ENCODE measurements around the gene SLC10A6.

SLC10A6 gene

GRCh38 chr4:86791126-86791525 is 58.1 kb downstream of the SLC10A6 start:
- no peak for DNase-seq (ENCODE audit: extremely low spot score)
- ChIA-PET CTCF (no interaction called here), POLR2A (no interaction called here)
- TF ChIP-seq ARNT (IDR thresholded peaks at IDR 0.05) (no peak), FOXM1 (IDR thresholded peaks at IDR 0.05; ENCODE audit: borderline replicate concordance) (no peak), NFRKB (IDR thresholded peaks at IDR 0.05) (no peak), ELF4 (IDR thresholded peaks at IDR 0.05) (no peak), SP1 (IDR thresholded peaks at IDR 0.05) (no peak), L3MBTL2 (conservative IDR thresholded peaks at IDR 0.05) (no peak), LEF1 (IDR thresholded peaks at IDR 0.05; ENCODE audit: borderline replicate concordance) (no peak), BHLHE40 (IDR thresholded peaks at IDR 0.05; ENCODE audit: borderline replicate concordance) (no peak), CTBP1 (IDR thresholded peaks at IDR 0.05; ENCODE audit: borderline replicate concordance) (no peak), HDGF (IDR thresholded peaks at IDR 0.05; ENCODE audit: borderline replicate concordance) (no peak), TARDBP (IDR thresholded peaks at IDR 0.05) (no peak), SUZ12 (IDR thresholded peaks at IDR 0.05) (no peak), FOXK2 (IDR thresholded peaks at IDR 0.05) (no peak), ZNF384 (IDR thresholded peaks at IDR 0.05) (no peak), FOXA1 (IDR thresholded peaks at IDR 0.05) (no peak)
- TF ChIP-seq, protein P1, sequence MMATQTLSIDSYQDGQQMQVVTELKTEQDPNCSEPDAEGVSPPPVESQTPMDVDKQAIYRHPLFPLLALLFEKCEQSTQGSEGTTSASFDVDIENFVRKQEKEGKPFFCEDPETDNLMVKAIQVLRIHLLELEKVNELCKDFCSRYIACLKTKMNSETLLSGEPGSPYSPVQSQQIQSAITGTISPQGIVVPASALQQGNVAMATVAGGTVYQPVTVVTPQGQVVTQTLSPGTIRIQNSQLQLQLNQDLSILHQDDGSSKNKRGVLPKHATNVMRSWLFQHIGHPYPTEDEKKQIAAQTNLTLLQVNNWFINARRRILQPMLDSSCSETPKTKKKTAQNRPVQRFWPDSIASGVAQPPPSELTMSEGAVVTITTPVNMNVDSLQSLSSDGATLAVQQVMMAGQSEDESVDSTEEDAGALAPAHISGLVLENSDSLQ (IDR thresholded peaks at IDR 0.05): no peak

DNA sequence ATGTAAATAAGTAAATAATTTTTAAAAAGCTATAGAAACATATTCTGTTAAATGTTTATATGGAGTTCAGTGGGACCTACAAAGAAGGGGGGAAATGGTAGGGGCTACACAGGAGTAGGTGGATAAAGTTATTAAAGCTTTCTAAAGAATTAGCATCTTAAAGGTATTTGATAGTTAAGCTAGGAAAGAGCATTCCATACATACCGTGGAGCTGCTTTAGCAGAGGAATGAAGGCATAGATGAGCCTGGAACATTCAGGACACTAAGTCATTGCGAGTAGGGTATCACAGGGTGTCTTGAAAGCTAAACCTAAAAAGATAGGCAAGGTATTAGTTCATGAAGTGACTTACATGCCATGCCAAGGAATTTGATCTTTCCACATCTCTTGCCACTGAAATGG is 60.4 kb downstream of the SLC10A6 start:
- POLR2A ChIA-PET: no interaction called here
- CTCF ChIA-PET: no interaction called here
- TF ChIP-seq ZNF384 (IDR thresholded peaks at IDR 0.05) (no peak), SP1 (IDR thresholded peaks at IDR 0.05) (no peak), FOXA1 (IDR thresholded peaks at IDR 0.05) (no peak), NFRKB (IDR thresholded peaks at IDR 0.05) (no peak), ARNT (IDR thresholded peaks at IDR 0.05) (no peak), HDGF (IDR thresholded peaks at IDR 0.05; ENCODE audit: borderline replicate concordance) (no peak), BHLHE40 (IDR thresholded peaks at IDR 0.05; ENCODE audit: borderline replicate concordance) (no peak), CTBP1 (IDR thresholded peaks at IDR 0.05; ENCODE audit: borderline replicate concordance) (no peak), TARDBP (IDR thresholded peaks at IDR 0.05) (no peak), LEF1 (IDR thresholded peaks at IDR 0.05; ENCODE audit: borderline replicate concordance) (no peak), FOXM1 (IDR thresholded peaks at IDR 0.05; ENCODE audit: borderline replicate concordance) (no peak), SUZ12 (IDR thresholded peaks at IDR 0.05) (no peak), ELF4 (IDR thresholded peaks at IDR 0.05) (no peak), L3MBTL2 (conservative IDR thresholded peaks at IDR 0.05) (no peak), FOXK2 (IDR thresholded peaks at IDR 0.05) (no peak)
- TF ChIP-seq, protein P1 (IDR thresholded peaks at IDR 0.05): no peak
- no peak for DNase-seq (ENCODE audit: extremely low spot score)

- TF ChIP-seq FOXK2 (IDR thresholded peaks at IDR 0.05) (no peak), TARDBP (IDR thresholded peaks at IDR 0.05) (no peak), HDGF (IDR thresholded peaks at IDR 0.05; ENCODE audit: borderline replicate concordance) (no peak), FOXM1 (IDR thresholded peaks at IDR 0.05; ENCODE audit: borderline replicate concordance) (no peak), ZNF384 (IDR thresholded peaks at IDR 0.05) (no peak), CTBP1 (IDR thresholded peaks at IDR 0.05; ENCODE audit: borderline replicate concordance) (peak; percentile 85)
- TF ChIP-seq, protein P1 (IDR thresholded peaks at IDR 0.05): peak; percentile 96
- POLR2A ChIA-PET: no interaction called here
- DNase-seq (ENCODE audit: extremely low spot score): peak; percentile 56
- CTCF ChIA-PET: interaction anchor here (0.7 kb wide), 1 partner anchor 280 kb away, joined by 4 read pairs; no protein-coding TSS in a partner anchor
Measured at GRCh38 chr4:86778175-86778574, 71.0 kb downstream of the SLC10A6 start.

DNA sequence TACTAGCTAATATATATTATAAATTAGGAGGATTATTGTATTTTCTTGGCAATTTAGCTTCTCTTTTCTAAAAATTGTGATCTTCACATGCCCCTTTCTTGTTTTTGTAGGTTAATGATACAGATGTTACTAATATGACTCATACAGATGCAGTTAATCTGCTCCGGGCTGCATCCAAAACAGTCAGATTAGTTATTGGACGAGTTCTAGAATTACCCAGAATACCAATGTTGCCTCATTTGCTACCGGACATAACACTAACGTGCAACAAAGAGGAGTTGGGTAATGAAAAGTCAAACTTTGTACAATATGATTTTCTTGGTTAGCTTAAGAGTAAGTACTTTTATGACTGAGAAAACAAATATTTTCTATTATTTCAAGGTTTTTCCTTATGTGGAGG is 74.1 kb downstream of the SLC10A6 start:
- ChIA-PET POLR2A (interaction anchor here (0.6 kb wide), 1 partner anchor 275 kb away, joined by 3 read pairs; no protein-coding TSS in a partner anchor), CTCF (no interaction called here)
- TF ChIP-seq TARDBP (IDR thresholded peaks at IDR 0.05) (no peak), SUZ12 (IDR thresholded peaks at IDR 0.05) (no peak), FOXM1 (IDR thresholded peaks at IDR 0.05; ENCODE audit: borderline replicate concordance) (no peak), SP1 (IDR thresholded peaks at IDR 0.05) (no peak), ZNF384 (IDR thresholded peaks at IDR 0.05) (no peak), ARNT (IDR thresholded peaks at IDR 0.05) (no peak), BHLHE40 (IDR thresholded peaks at IDR 0.05; ENCODE audit: borderline replicate concordance) (no peak), LEF1 (IDR thresholded peaks at IDR 0.05; ENCODE audit: borderline replicate concordance) (no peak), NFRKB (IDR thresholded peaks at IDR 0.05) (no peak), ELF4 (IDR thresholded peaks at IDR 0.05) (no peak), CTBP1 (IDR thresholded peaks at IDR 0.05; ENCODE audit: borderline replicate concordance) (no peak), FOXK2 (IDR thresholded peaks at IDR 0.05) (no peak), FOXA1 (IDR thresholded peaks at IDR 0.05) (no peak), HDGF (IDR thresholded peaks at IDR 0.05; ENCODE audit: borderline replicate concordance) (no peak), L3MBTL2 (conservative IDR thresholded peaks at IDR 0.05) (no peak)
- TF ChIP-seq, protein P1 (IDR thresholded peaks at IDR 0.05): no peak
- DNase-seq (ENCODE audit: extremely low spot score): no peak
